Kidney (tissue), 14 donors: ENCODE data around the gene RNF150. TPM values are rescaled to one million over a fixed set of nuclear protein-coding genes. Genes with fewer than 3 reads are reported as not detected.
"Not testable (repeated sequence)": the region's sequence is repeated elsewhere in the genome, so short reads cannot be mapped to it uniquely, and the experiment has no call there.

ENCODE experiments used
- DNase-seq, 5 donors: peaks; one replicate each; pipeline ENCODE4 v3.0.0-alpha.2; 2013 to 2020
- FAIRE-seq: peaks from 2 replicates; lab custom pipeline; 2012; peaks lifted over from hg19 to GRCh38; lab: Jason Lieb, UNC
- H3K27ac ChIP-seq, 2 donors: one replicate each; pipeline ENCODE4 v1.7.0; 2013; ENCODE audit warnings: low read depth in 2 of 2, low read length in 2 of 2, inconsistent platforms in 1 of 2
- H3K27me3 ChIP-seq: one replicate; pipeline ENCODE4 v1.7.1; 2013; ENCODE audit warnings: low read length, inconsistent platforms; ENCODE audit not compliant: control insufficient read depth, insufficient read depth
- H3K36me3 ChIP-seq, 3 donors: one replicate each; pipeline versions ENCODE4 v1.7.0 to v1.7.1; 2013; ENCODE audit warnings: low read length in 3 of 3, control low read depth in 1 of 3, inconsistent platforms in 1 of 3; ENCODE audit not compliant: insufficient read depth in 3 of 3, control insufficient read depth in 2 of 3
- H3K4me1 ChIP-seq, 3 donors: one replicate each; pipeline versions ENCODE4 v1.7.0 to v1.7.1; 2013; ENCODE audit warnings: low read length in 3 of 3, inconsistent platforms in 1 of 3, low read depth in 1 of 3; ENCODE audit not compliant: control insufficient read depth in 2 of 3, insufficient read depth in 2 of 3
- H3K4me3 ChIP-seq, 3 donors: one replicate each; pipeline versions ENCODE4 v1.7.0 to v1.8.1; 2013; ENCODE audit warnings: low read length in 3 of 3, control low read depth in 1 of 3, inconsistent platforms in 1 of 3
- H3K9ac ChIP-seq, 3 donors: one replicate each; pipeline versions ENCODE4 v1.7.0 to v1.7.1; 2013; ENCODE audit warnings: low read length in 3 of 3, control low read depth in 1 of 3, inconsistent platforms in 1 of 3
- H3K9me3 ChIP-seq, 3 donors: one replicate each; pipeline versions ENCODE4 v1.7.0 to v1.7.1; 2013; ENCODE audit warnings: low read length in 3 of 3, control low read depth in 1 of 3, inconsistent platforms in 1 of 3; ENCODE audit not compliant: control insufficient read depth in 2 of 3, insufficient read depth in 1 of 3
- CTCF ChIP-seq: IDR thresholded peaks from 3 replicates; pipeline ENCODE4 v1.5.1; 2012; ENCODE audit warnings: mild to moderate bottlenecking, moderate library complexity, borderline replicate concordance; ENCODE audit not compliant: insufficient read depth; ENCODE audit errors: extremely low read depth
- intact Hi-C: fragments of 100-400 bp; cut with DNase I; formaldehyde crosslinking; loops from one replicate; pipeline ENCODE4 v1.11.1; 2022
- polyA plus RNA-seq: library from polyadenylated mRNA; stranded (reverse); fragments of 350-450 nt; fragmentation: Illumina TruSeq; extraction: RNeasy Lipid Tissue Mini Kit (QIAGEN cat#74804); gene quantifications from one replicate; pipeline ENCODE4 v1.2.3, GENCODE V29; 2014; ENCODE audit warnings: low read depth, low replicate concordance; ENCODE audit not compliant: insufficient read depth
- total RNA-seq: library from RNA; stranded (reverse); fragmentation: NEBNext Ultra II Directional; extraction: Animal tissue kit (Norgen Biotek cat#: 25700); gene quantifications from one replicate; pipeline ENCODE4 v1.2.1, GENCODE V29; 2021
- donor health status: control.
- donor health status: control.
- donor health status: control.
- donor health status: control.
- donor health status: control.
- donor health status: DM: yes; HTN: yes; CAD: no.
- donor health status: Normal renal cell carcinoma (clear cell type).

Gene RNF150
- total and polyA plus RNA-seq, 2 donors from 2014 or later = 5.0 to 34.2 TPM

DNA sequence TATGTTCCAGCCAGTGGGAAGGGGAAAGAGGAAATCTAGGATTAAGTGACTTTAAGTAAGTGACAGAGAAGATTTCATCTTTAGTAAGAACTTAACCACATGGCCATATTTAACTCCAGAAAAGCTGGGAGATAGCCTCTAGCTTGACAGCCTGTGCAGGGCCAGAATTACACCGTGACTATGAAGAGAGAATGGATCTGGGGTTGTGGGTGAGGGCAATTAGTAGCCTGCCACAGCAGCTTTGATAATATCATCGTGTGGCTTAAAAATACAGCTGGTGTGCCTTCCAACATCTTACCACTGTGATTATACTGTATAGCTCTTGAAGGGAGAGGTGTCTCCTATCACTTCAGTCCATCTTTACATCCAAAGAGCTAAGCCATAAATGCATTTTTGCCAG is 319.5 kb downstream of the RNF150 start:
- intact Hi-C loops = no loop called here
- Histone ChIP-seq H3K4me3 (no peak overlapping the region), H3K27ac (no peak overlapping the region), H3K36me3 (no peaks in the 10 kb centered on the region), H3K9ac (no peak overlapping the region), H3K4me1 (no peaks in the 10 kb centered on the region), H3K27me3 (no peaks in the 10 kb centered on the region), H3K9me3 (no peaks in the 10 kb centered on the region)
- DNase-seq = no peak
- TF ChIP-seq CTCF = no peak
- FAIRE-seq = no peak

DNA sequence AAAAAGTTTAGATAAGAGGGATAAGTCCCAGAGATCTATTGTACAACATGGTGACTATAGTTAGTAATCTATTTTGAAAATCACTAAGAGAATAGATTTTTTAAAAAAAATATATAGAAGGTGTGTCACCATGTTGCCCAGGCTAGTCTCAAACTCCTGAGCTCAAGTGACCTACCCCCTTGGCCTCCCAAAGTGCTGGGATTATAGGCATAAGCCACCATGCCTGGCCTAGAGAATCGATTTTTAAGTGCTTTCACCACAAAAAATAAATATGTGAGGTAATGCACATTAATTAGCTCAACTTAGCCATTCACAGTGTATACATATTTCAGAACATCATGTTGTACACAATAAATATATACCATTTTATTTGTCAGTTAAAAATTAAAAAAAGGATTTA is 320.4 kb downstream of the RNF150 start:
- Histone ChIP-seq H3K27ac (no peak overlapping the region), H3K4me1 (peaks cover 0 to 3% (median 0%) of the 10 kb centered on the region in 3 donors), H3K27me3 (no peaks in the 10 kb centered on the region), H3K9ac (no peak overlapping the region), H3K36me3 (no peaks in the 10 kb centered on the region), H3K4me3 (no peak overlapping the region), H3K9me3 (no peaks in the 10 kb centered on the region)
- FAIRE-seq (no peak), DNase-seq (no peak)
- TF ChIP-seq CTCF = no peak
- intact Hi-C loops = no loop called here

GRCh38 chr4:140811429-140811828 is 321.8 kb downstream of the RNF150 start:
- DNase-seq (no peak), FAIRE-seq (no peak)
- no peak overlapping the region for H3K9ac ChIP-seq
- H3K27ac ChIP-seq = no peak overlapping the region
- TF ChIP-seq CTCF = no peak
- no peak overlapping the region for H3K4me3 ChIP-seq
- intact Hi-C loops = no loop called here
- H3K27me3 ChIP-seq = no peaks in the 10 kb centered on the region
- H3K4me1 ChIP-seq = peaks cover 0 to 3% (median 0%) of the 10 kb centered on the region in 3 donors
- no peaks in the 10 kb centered on the region for H3K36me3 ChIP-seq
- no peaks in the 10 kb centered on the region for H3K9me3 ChIP-seq

GRCh38 chr4:140810591-140811169 is 322.6 kb downstream of the RNF150 start:
- H3K27ac ChIP-seq, H3K36me3 ChIP-seq, H3K4me1 ChIP-seq, FAIRE-seq, intact Hi-C loops, H3K9me3 ChIP-seq, H3K27me3 ChIP-seq, H3K9ac ChIP-seq, H3K4me3 ChIP-seq, DNase-seq: not testable (repeated sequence)

Other genes with a start within 250 kb of the RNF150 start
- 29.5 TPM for gene ZNF330, start 87.4 kb upstream of the RNF150 start, total RNA-seq
- gene ZNF330, start 87.4 kb upstream of the RNF150 start, polyA plus RNA-seq = 32.1 TPM